ENCODE data around the gene LRIG3.

LRIG3 gene

GRCh38 chr12:58916921-58917511 is 3.3 kb downstream of the LRIG3 start:
- no peak overlapping the region for H3K4me3 ChIP-seq (ENCODE audit: low read depth, low read length)
- TF ChIP-seq, protein P1, sequence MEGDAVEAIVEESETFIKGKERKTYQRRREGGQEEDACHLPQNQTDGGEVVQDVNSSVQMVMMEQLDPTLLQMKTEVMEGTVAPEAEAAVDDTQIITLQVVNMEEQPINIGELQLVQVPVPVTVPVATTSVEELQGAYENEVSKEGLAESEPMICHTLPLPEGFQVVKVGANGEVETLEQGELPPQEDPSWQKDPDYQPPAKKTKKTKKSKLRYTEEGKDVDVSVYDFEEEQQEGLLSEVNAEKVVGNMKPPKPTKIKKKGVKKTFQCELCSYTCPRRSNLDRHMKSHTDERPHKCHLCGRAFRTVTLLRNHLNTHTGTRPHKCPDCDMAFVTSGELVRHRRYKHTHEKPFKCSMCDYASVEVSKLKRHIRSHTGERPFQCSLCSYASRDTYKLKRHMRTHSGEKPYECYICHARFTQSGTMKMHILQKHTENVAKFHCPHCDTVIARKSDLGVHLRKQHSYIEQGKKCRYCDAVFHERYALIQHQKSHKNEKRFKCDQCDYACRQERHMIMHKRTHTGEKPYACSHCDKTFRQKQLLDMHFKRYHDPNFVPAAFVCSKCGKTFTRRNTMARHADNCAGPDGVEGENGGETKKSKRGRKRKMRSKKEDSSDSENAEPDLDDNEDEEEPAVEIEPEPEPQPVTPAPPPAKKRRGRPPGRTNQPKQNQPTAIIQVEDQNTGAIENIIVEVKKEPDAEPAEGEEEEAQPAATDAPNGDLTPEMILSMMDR (IDR thresholded peaks at IDR 0.05; ENCODE audit: borderline replicate concordance, insufficient read depth, low read depth, low read length): no peak

- TF ChIP-seq, protein P1 (IDR thresholded peaks at IDR 0.05; ENCODE audit: borderline replicate concordance, insufficient read depth, low read depth, low read length): no peak
- H3K4me3 ChIP-seq (ENCODE audit: low read depth, low read length): no peak overlapping the region
These were observed 4.1 kb downstream of the LRIG3 start for GRCh38 chr12:58916161-58916621.

- no peak overlapping the region for H3K4me3 ChIP-seq (ENCODE audit: low read depth, low read length)
- TF ChIP-seq, protein P1 (IDR thresholded peaks at IDR 0.05; ENCODE audit: borderline replicate concordance, insufficient read depth, low read depth, low read length): no peak
These were observed 4.7 kb downstream of the LRIG3 start for GRCh38 chr12:58915634-58916033.

DNA sequence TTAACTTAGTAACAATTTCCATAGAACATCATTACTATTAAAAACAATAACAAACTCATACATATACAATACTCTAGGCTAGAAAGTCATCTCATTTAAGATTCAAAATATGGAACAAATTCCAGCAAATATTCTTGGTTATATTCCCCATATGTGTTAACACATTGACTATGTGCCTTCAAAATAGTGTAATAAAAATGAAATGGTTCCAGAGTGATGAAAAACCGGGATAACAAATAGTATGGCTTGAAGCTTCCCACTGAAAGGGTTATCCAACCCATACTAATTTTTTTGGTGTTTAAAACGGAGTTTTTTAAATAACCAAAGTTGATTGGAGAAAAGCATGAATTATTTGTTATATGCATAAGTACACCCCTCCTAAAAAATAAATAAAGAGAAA is 5.3 kb downstream of the LRIG3 start:
- TF ChIP-seq, protein P1 (IDR thresholded peaks at IDR 0.05; ENCODE audit: borderline replicate concordance, insufficient read depth, low read depth, low read length): no peak
- no peak overlapping the region for H3K4me3 ChIP-seq (ENCODE audit: low read depth, low read length)

DNA sequence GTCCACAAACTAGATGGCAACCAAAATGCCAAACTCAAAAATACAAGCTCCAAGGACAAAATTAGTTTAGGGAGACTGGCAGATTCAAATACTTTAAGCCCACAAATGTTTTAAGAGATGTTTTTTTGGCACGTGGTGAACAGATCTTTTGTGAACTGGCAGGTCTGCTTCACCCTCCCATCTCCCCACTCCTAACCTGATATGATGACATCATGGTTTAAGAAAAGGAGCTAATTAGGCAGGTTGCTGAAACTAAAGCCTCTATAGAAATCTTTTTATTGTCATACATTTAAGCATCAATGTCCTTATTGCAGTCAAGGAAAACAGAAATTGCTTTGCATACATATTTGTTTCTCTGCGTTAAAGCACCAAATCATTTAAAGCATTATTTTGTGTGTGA is 5.8 kb downstream of the LRIG3 start:
- H3K4me3 ChIP-seq (ENCODE audit: low read depth, low read length): no peak overlapping the region
- TF ChIP-seq, protein P1 (IDR thresholded peaks at IDR 0.05; ENCODE audit: borderline replicate concordance, insufficient read depth, low read depth, low read length): no peak

GRCh38 chr12:58907391-58907790 is 12.9 kb downstream of the LRIG3 start:
- TF ChIP-seq, protein P1 (IDR thresholded peaks at IDR 0.05; ENCODE audit: borderline replicate concordance, insufficient read depth, low read depth, low read length): no peak

DNA sequence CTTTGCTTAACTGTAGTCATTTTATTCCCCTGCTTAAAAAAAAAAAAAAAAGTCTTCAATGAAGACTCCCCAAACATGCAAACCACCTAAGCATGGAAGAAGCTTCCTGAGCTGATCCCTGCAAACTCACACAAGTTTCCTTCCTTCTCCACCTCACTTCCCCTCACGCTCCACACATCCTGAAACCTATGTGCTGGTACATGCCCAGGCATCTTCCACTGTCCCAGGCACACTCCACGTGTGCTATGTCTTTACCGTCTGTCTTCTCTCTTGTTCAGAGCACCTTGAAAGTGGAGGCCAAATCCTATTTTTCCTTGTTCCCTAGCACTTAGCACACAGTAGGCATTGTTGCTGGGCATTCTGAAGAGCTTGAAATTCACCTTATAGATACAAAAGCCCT is 13.4 kb downstream of the LRIG3 start:
- no peak overlapping the region for H3K4me3 ChIP-seq (ENCODE audit: low read depth, low read length)
- TF ChIP-seq, protein P1 (IDR thresholded peaks at IDR 0.05; ENCODE audit: borderline replicate concordance, insufficient read depth, low read depth, low read length): no peak

More at GRCh38 chr12:58907391-58907790, 12.9 kb downstream of the LRIG3 start:
- no peak overlapping the region for H3K4me3 ChIP-seq (ENCODE audit: low read depth, low read length)

Data from GM12875 (cell line).